ENCODE results near the gene AP1G1. TPM values are rescaled to one million over a fixed set of nuclear protein-coding genes. Genes with fewer than 3 reads are reported as not detected.
"Not testable (repeated sequence)": the region's sequence is repeated elsewhere in the genome, so short reads cannot be mapped to it uniquely, and the experiment has no call there.

AP1G1 gene
- total RNA-seq, 1 donor from 2014 or later: 104 TPM

- Mint-ChIP-seq H3K9me3 (ENCODE audit: unreplicated experiment) (no peaks in the 10 kb centered on the region), H3K4me3 (ENCODE audit: unreplicated experiment) (no peak overlapping the region), H3K27me3 (ENCODE audit: unreplicated experiment) (peaks cover 2% of the 10 kb centered on the region), H3K27ac (ENCODE audit: unreplicated experiment) (no peak overlapping the region), H3K36me3 (ENCODE audit: unreplicated experiment) (no peaks in the 10 kb centered on the region), H3K4me1 (ENCODE audit: low read depth, unreplicated experiment) (peaks cover 3% of the 10 kb centered on the region)
- no peak for DNase-seq
- no peak for TF ChIP-seq CTCF (IDR thresholded peaks at IDR 0.05; ENCODE audit: partially characterized antibody, unreplicated experiment)
Measured at GRCh38 chr16:71794943-71795342, 13.7 kb downstream of the AP1G1 start.

GRCh38 chr16:71794018-71794417 lies 14.6 kb downstream of the AP1G1 start:
- DNase-seq: no peak
- peaks cover 2% of the 10 kb centered on the region for H3K27me3 Mint-ChIP-seq (ENCODE audit: unreplicated experiment)
- H3K9me3 Mint-ChIP-seq (ENCODE audit: unreplicated experiment): no peaks in the 10 kb centered on the region
- no peak overlapping the region for H3K27ac Mint-ChIP-seq (ENCODE audit: unreplicated experiment)
- no peak for TF ChIP-seq CTCF (IDR thresholded peaks at IDR 0.05; ENCODE audit: partially characterized antibody, unreplicated experiment)
- H3K4me1 Mint-ChIP-seq (ENCODE audit: low read depth, unreplicated experiment): peaks cover 3% of the 10 kb centered on the region
- H3K36me3 Mint-ChIP-seq (ENCODE audit: unreplicated experiment): no peaks in the 10 kb centered on the region
- no peak overlapping the region for H3K4me3 Mint-ChIP-seq (ENCODE audit: unreplicated experiment)

GRCh38 chr16:71792176-71792575 lies 16.5 kb downstream of the AP1G1 start:
- no peaks in the 10 kb centered on the region for H3K36me3 Mint-ChIP-seq (ENCODE audit: unreplicated experiment)
- no peak overlapping the region for H3K27ac Mint-ChIP-seq (ENCODE audit: unreplicated experiment)

GRCh38 chr16:71790329-71790728 lies 18.3 kb downstream of the AP1G1 start:
- H3K27me3 Mint-ChIP-seq (ENCODE audit: unreplicated experiment): not testable (repeated sequence)

More at GRCh38 chr16:71792176-71792575, 16.5 kb downstream of the AP1G1 start:
- peaks cover 3% of the 10 kb centered on the region for H3K4me1 Mint-ChIP-seq (ENCODE audit: low read depth, unreplicated experiment)
- peaks cover 2% of the 10 kb centered on the region for H3K27me3 Mint-ChIP-seq (ENCODE audit: unreplicated experiment)
- no peak overlapping the region for H3K4me3 Mint-ChIP-seq (ENCODE audit: unreplicated experiment)
- no peak for TF ChIP-seq CTCF (IDR thresholded peaks at IDR 0.05; ENCODE audit: partially characterized antibody, unreplicated experiment)
- no peaks in the 10 kb centered on the region for H3K9me3 Mint-ChIP-seq (ENCODE audit: unreplicated experiment)
- no peak for DNase-seq

GRCh38 chr16:71789136-71789535 lies 19.5 kb downstream of the AP1G1 start:
- DNase-seq: no peak
- no peaks in the 10 kb centered on the region for H3K36me3 Mint-ChIP-seq (ENCODE audit: unreplicated experiment)
- H3K27me3 Mint-ChIP-seq (ENCODE audit: unreplicated experiment): peaks cover 4% of the 10 kb centered on the region
- H3K9me3 Mint-ChIP-seq (ENCODE audit: unreplicated experiment): no peaks in the 10 kb centered on the region
- no peak for TF ChIP-seq CTCF (IDR thresholded peaks at IDR 0.05; ENCODE audit: partially characterized antibody, unreplicated experiment)
- no peak overlapping the region for H3K4me3 Mint-ChIP-seq (ENCODE audit: unreplicated experiment)
- no peaks in the 10 kb centered on the region for H3K4me1 Mint-ChIP-seq (ENCODE audit: low read depth, unreplicated experiment)
- no peak overlapping the region for H3K27ac Mint-ChIP-seq (ENCODE audit: unreplicated experiment)

More at GRCh38 chr16:71790329-71790728, 18.3 kb downstream of the AP1G1 start:
- H3K36me3 Mint-ChIP-seq (ENCODE audit: unreplicated experiment); H3K9me3 Mint-ChIP-seq (ENCODE audit: unreplicated experiment); H3K4me3 Mint-ChIP-seq (ENCODE audit: unreplicated experiment); DNase-seq; H3K4me1 Mint-ChIP-seq (ENCODE audit: low read depth, unreplicated experiment); H3K27ac Mint-ChIP-seq (ENCODE audit: unreplicated experiment): not testable (repeated sequence)

GRCh38 chr16:71788578-71788977 lies 20.1 kb downstream of the AP1G1 start:
- no peak overlapping the region for H3K27ac Mint-ChIP-seq (ENCODE audit: unreplicated experiment)
- DNase-seq: no peak

GRCh38 chr16:71785143-71785542 lies 23.5 kb downstream of the AP1G1 start:
- not testable (repeated sequence) for H3K36me3 Mint-ChIP-seq (ENCODE audit: unreplicated experiment); DNase-seq; H3K27ac Mint-ChIP-seq (ENCODE audit: unreplicated experiment); H3K4me3 Mint-ChIP-seq (ENCODE audit: unreplicated experiment); H3K9me3 Mint-ChIP-seq (ENCODE audit: unreplicated experiment); H3K4me1 Mint-ChIP-seq (ENCODE audit: low read depth, unreplicated experiment); H3K27me3 Mint-ChIP-seq (ENCODE audit: unreplicated experiment)

More at GRCh38 chr16:71788578-71788977, 20.1 kb downstream of the AP1G1 start:
- Mint-ChIP-seq H3K27me3 (ENCODE audit: unreplicated experiment) (peaks cover 4% of the 10 kb centered on the region), H3K4me3 (ENCODE audit: unreplicated experiment) (no peak overlapping the region), H3K4me1 (ENCODE audit: low read depth, unreplicated experiment) (no peaks in the 10 kb centered on the region), H3K9me3 (ENCODE audit: unreplicated experiment) (no peaks in the 10 kb centered on the region), H3K36me3 (ENCODE audit: unreplicated experiment) (no peaks in the 10 kb centered on the region)
- TF ChIP-seq CTCF (IDR thresholded peaks at IDR 0.05; ENCODE audit: partially characterized antibody, unreplicated experiment): no peak

Data from glutamatergic neuron (in vitro differentiated cells).